Skeletal muscle tissue (tissue), 4 donors: ENCODE data around the gene TRIP10. TPM values are rescaled to one million over a fixed set of nuclear protein-coding genes. Genes with fewer than 3 reads are reported as not detected.
A peak's percentile ranks its signal among the peaks of the same experiment; 100 is the strongest.

Experiments used
- H3K27ac ChIP-seq: one replicate; pipeline ENCODE4 v1.7.0; 2013; ENCODE audit warnings: mild to moderate bottlenecking, low read depth, low read length, inconsistent platforms
- H3K27me3 ChIP-seq, 3 donors: one replicate each; pipeline ENCODE4 v1.7.0; 2013; ENCODE audit warnings: low read length in 3 of 3; ENCODE audit not compliant: control insufficient read depth in 3 of 3, insufficient read depth in 3 of 3
- H3K36me3 ChIP-seq, 3 donors: one replicate each; pipeline ENCODE4 v1.7.0; 2013; ENCODE audit warnings: low read length in 3 of 3; ENCODE audit not compliant: control insufficient read depth in 3 of 3, insufficient read depth in 3 of 3
- H3K4me1 ChIP-seq, 3 donors: one replicate each; pipeline ENCODE4 v1.7.0; 2013; ENCODE audit warnings: low read length in 3 of 3, mild to moderate bottlenecking in 3 of 3; ENCODE audit not compliant: control insufficient read depth in 3 of 3, insufficient read depth in 3 of 3
- H3K4me3 ChIP-seq, 3 donors: one replicate each; pipeline ENCODE4 v1.7.0; 2013; ENCODE audit warnings: low read length in 3 of 3
- H3K9ac ChIP-seq, 3 donors: one replicate each; pipeline ENCODE4 v1.7.0; 2013; ENCODE audit warnings: low read length in 3 of 3, mild to moderate bottlenecking in 3 of 3, moderate library complexity in 2 of 3, low read depth in 1 of 3
- H3K9me3 ChIP-seq, 3 donors: one replicate each; pipeline ENCODE4 v1.7.0; 2013; ENCODE audit warnings: low read length in 3 of 3; ENCODE audit not compliant: control insufficient read depth in 3 of 3
- total RNA-seq: library from RNA; depleted of rRNA; stranded (reverse); fragments of >200 nt; gene quantifications from one replicate; pipeline ENCODE4 v1.2.3, GENCODE V29; 2014
- donor health status: Osteomylitis.

Gene TRIP10
- total RNA-seq, 1 donor from 2014 or later, result 32.9 TPM

GRCh38 chr19:6723108-6723618 lies 16.3 kb upstream of the TRIP10 start:
- Histone ChIP-seq H3K36me3 (no peaks in the 10 kb centered on the region), H3K4me3 (no peak overlapping the region), H3K27me3 (peaks cover 0 to 7% (median 6%) of the 10 kb centered on the region in 3 donors), H3K4me1 (peaks cover 3 to 7% (median 7%) of the 10 kb centered on the region in 3 donors), H3K27ac (no peak overlapping the region), H3K9ac (no peak overlapping the region), H3K9me3 (no peaks in the 10 kb centered on the region)

GRCh38 chr19:6723738-6724137 lies 15.7 kb upstream of the TRIP10 start:
- H3K9ac ChIP-seq, result no peak overlapping the region
- H3K27me3 ChIP-seq, result peaks cover 0 to 7% (median 6%) of the 10 kb centered on the region in 3 donors
- H3K4me1 ChIP-seq, result peaks cover 3 to 7% (median 7%) of the 10 kb centered on the region in 3 donors
- no peaks in the 10 kb centered on the region for H3K36me3 ChIP-seq
- H3K9me3 ChIP-seq, result no peaks in the 10 kb centered on the region
- no peak overlapping the region for H3K4me3 ChIP-seq
- H3K27ac ChIP-seq, result peak overlapping the region; percentile 62

GRCh38 chr19:6724631-6725492 lies 14.6 kb upstream of the TRIP10 start:
- peaks cover 0 to 7% (median 6%) of the 10 kb centered on the region in 3 donors for H3K27me3 ChIP-seq
- no peaks in the 10 kb centered on the region for H3K9me3 ChIP-seq
- H3K27ac ChIP-seq, result peak overlapping the region; percentile 44
- no peak overlapping the region for H3K4me3 ChIP-seq
- no peaks in the 10 kb centered on the region for H3K36me3 ChIP-seq
- H3K4me1 ChIP-seq, result peaks cover 0 to 7% (median 2%) of the 10 kb centered on the region in 3 donors
- no peak overlapping the region for H3K9ac ChIP-seq

DNA sequence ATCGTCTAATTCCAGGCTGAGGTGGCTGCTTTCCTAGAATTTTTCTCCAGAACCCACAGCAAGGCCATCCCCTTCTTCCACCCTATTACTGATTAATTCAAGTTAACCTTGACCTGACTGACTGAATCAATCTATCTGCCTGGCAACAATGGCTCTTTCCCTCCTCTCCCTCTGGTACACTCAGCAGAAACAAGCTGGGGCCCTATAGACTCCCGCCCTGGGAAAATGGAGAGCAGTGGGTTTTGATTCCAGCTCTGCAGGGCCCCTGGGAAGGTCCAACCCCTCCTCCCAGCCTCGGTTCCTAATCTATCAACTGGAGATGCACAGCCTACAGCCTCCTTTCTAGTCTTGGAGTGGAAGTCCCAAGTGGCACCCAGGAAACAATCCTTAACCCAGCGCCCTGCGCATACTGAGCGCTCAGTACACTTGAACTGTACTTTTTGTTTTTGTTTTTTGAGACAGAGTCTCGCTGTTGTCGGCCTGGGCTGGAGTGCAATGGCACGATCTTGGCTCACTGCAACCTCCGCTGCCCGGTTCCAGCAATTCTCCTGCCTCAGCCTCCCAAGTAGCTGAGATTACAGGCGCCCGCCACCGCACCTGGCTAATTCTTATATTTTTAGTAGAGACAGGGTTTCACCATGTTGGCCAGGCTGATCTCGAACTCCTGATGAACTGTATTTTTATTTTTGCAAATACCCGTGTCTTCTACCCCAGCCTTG lies 13.8 kb upstream of the TRIP10 start:
- no peaks in the 10 kb centered on the region for H3K9me3 ChIP-seq
- peaks cover 0 to 7% (median 2%) of the 10 kb centered on the region in 3 donors for H3K27me3 ChIP-seq
- peaks cover 0 to 7% (median 0%) of the 10 kb centered on the region in 3 donors for H3K4me1 ChIP-seq
- no peak overlapping the region for H3K27ac ChIP-seq
- no peak overlapping the region for H3K4me3 ChIP-seq
- no peak overlapping the region for H3K9ac ChIP-seq
- no peaks in the 10 kb centered on the region for H3K36me3 ChIP-seq

DNA sequence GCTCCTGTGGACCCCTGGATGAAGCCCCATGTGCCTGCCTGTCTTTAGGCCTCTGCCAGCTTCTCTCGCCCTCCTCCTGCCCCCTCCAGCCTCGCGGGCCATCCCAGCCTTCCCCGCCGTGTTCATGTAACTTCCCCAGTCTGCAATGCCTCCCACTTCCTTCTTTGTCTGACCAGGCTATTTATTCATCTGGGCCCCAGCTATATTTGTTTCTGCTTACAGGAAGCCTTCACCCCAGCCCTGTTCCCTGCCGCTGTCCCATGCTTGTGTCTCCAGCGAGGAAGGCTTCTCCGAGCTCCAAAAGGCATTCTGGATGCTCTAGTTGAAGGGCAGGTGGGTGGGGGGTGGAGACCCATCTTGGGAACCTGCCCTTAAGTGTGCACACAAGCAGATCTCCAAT lies 11.1 kb upstream of the TRIP10 start:
- H3K9ac ChIP-seq, result no peak overlapping the region
- peaks cover 13 to 19% (median 14%) of the 10 kb centered on the region in 3 donors for H3K36me3 ChIP-seq
- no peaks in the 10 kb centered on the region for H3K9me3 ChIP-seq
- H3K27me3 ChIP-seq, result peaks cover 0 to 2% (median 0%) of the 10 kb centered on the region in 3 donors
- H3K4me3 ChIP-seq, result no peak overlapping the region
- H3K27ac ChIP-seq, result no peak overlapping the region
- peaks cover 0 to 3% (median 0%) of the 10 kb centered on the region in 3 donors for H3K4me1 ChIP-seq

GRCh38 chr19:6729573-6730152 lies 9.8 kb upstream of the TRIP10 start:
- H3K4me1 ChIP-seq, result no peaks in the 10 kb centered on the region
- H3K9ac ChIP-seq, result no peak overlapping the region
- no peaks in the 10 kb centered on the region for H3K9me3 ChIP-seq
- H3K27me3 ChIP-seq, result peaks cover 0 to 2% (median 0%) of the 10 kb centered on the region in 3 donors
- no peak overlapping the region for H3K4me3 ChIP-seq
- no peak overlapping the region for H3K27ac ChIP-seq
- peaks cover 14 to 23% (median 14%) of the 10 kb centered on the region in 3 donors for H3K36me3 ChIP-seq

DNA sequence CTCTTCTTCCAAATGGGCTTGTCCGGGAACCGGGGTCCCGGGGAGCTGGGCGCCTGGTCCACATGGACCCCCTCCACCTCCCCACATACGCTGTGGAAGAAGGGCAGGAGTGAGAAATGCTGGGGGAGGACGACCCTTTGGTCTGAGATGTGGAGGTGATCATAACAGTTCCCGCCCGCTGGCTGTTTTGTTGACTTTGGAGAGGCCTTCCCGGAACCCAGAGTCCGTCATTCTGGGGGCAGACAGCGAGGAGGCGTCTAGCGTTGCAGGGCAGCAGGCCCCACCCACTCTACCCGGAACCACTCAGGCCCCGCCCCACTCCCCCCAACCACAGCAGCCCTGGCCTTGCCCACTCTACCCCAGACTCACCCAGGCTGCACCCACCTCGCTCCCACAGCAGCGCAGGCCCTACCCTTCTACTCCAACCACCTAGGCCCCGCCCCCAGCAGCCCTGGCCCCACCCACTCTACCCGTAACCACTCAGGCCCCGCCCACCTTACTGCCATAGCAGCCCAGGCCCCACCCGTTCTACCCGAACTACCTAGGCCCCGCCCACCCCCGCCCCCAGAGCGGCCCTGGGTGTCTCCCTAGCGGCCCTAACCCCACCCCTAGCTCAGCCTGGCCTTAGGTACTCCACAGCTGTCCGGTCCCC lies 9.2 kb upstream of the TRIP10 start:
- Histone ChIP-seq H3K4me1 (no peaks in the 10 kb centered on the region), H3K9ac (no peak overlapping the region), H3K27me3 (peaks cover 0 to 2% (median 0%) of the 10 kb centered on the region in 3 donors)

DNA sequence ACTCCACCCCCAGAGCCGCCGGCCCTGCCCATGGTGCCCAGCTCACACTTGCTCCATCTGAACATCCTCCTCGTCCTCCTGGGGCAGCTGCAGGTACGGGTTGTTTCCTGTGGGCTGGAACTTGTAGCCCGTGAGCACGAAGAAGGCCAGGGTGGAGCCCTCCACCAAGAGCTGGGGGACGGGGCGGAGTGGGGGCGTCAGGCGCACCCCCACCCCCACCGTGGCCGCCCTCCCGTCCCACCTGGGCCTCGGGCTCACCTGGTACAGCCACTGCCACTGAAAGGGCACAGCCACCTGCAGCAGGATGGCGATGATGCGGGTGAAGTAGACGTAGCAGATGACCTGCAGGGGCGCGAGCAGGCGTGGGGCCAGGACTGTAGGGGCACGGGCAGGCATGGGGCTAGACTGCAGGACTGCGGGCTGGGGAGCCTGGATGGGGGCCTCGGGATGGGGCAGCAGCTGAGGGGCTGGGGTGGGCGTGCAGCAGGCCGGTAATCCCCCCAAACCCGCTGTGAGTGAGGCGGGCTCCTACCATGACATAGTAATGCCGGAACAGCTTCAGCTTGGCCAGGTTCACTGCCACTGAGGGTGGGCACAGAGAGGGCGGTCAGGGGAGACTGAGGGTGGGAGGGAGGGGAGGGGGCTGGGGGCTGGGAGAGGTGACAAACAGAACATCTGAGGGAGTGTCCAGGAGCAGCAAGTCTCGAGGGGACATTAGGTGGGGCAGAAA lies 8.4 kb upstream of the TRIP10 start:
- no peak overlapping the region for H3K9ac ChIP-seq
- H3K4me1 ChIP-seq, result peaks cover 2 to 5% (median 4%) of the 10 kb centered on the region in 3 donors
- H3K4me3 ChIP-seq, result no peak overlapping the region
- peaks cover 0 to 2% (median 0%) of the 10 kb centered on the region in 3 donors for H3K27me3 ChIP-seq
- H3K27ac ChIP-seq, result no peak overlapping the region
- no peaks in the 10 kb centered on the region for H3K9me3 ChIP-seq
- peaks cover 14 to 23% (median 14%) of the 10 kb centered on the region in 3 donors for H3K36me3 ChIP-seq

More for the DNA sequence above, 9.2 kb upstream of the TRIP10 start:
- no peak overlapping the region for H3K27ac ChIP-seq
- no peak overlapping the region for H3K4me3 ChIP-seq
- no peaks in the 10 kb centered on the region for H3K9me3 ChIP-seq
- peaks cover 14 to 23% (median 14%) of the 10 kb centered on the region in 3 donors for H3K36me3 ChIP-seq

DNA sequence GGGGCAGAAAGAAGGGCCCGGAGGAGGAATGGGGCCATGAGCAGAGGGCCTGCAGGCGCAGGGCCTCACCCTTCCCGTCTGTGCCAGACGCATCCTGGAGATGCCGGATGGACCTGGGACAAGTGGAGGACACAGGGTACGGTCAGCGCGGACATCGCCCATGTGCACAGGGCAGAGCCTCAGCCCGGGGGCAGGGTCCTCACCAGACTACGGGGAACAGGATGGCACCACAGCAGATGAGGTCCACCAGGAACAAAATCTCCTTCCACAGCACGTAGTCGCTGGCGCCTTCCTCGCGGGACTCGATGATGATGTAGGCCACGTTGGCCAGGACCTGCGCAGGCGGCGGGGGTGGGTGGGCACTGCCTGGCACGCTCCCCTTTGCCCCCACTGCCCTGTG lies 7.7 kb upstream of the TRIP10 start:
- Histone ChIP-seq H3K36me3 (peaks cover 14 to 23% (median 14%) of the 10 kb centered on the region in 3 donors), H3K4me3 (no peak overlapping the region), H3K27ac (no peak overlapping the region), H3K9ac (no peak overlapping the region), H3K27me3 (peaks cover 0 to 2% (median 0%) of the 10 kb centered on the region in 3 donors), H3K4me1 (peaks cover 9 to 12% (median 11%) of the 10 kb centered on the region in 3 donors), H3K9me3 (no peaks in the 10 kb centered on the region)
